NCI-H524 (cell line): ENCODE data around the gene HS3ST1.
A peak's percentile ranks its signal among the peaks of the same experiment; 100 is the strongest.

Experiments
- DNase-seq, 2 experiments: peaks; one replicate each; lab custom pipeline; 2025; lab: John Stamatoyannopoulos, UW

Gene HS3ST1

GRCh38 chr4:11435557-11435956, 6.9 kb upstream of the HS3ST1 start:
- no peak for DNase-seq

GRCh38 chr4:11431111-11431510, 2.4 kb upstream of the HS3ST1 start:
- DNase-seq = no peak

- no peak for DNase-seq
These were observed 1.8 kb upstream of the HS3ST1 start for GRCh38 chr4:11430536-11430935.

- no peak for DNase-seq
These were observed 978 bp upstream of the HS3ST1 start for GRCh38 chr4:11429699-11430045.

GRCh38 chr4:11428899-11429698, 405 bp upstream of the HS3ST1 start:
- peak; percentile 57 to 66 for DNase-seq

GRCh38 chr4:11427121-11427996, 1.3 kb downstream of the HS3ST1 start:
- DNase-seq = peak in 1 of 2 experiments; percentile 37

GRCh38 chr4:11426731-11427120, 2.0 kb downstream of the HS3ST1 start:
- no peak for DNase-seq

GRCh38 chr4:11426003-11426402, 2.7 kb downstream of the HS3ST1 start:
- no peak for DNase-seq

- no peak for DNase-seq
These were observed 3.8 kb downstream of the HS3ST1 start for GRCh38 chr4:11424856-11425255.

- DNase-seq = peak; percentile 58 to 69
These were observed 4.7 kb downstream of the HS3ST1 start for GRCh38 chr4:11424000-11424399.

- DNase-seq = no peak
These were observed 5.2 kb downstream of the HS3ST1 start for GRCh38 chr4:11423465-11423864.

- DNase-seq = no peak
These were observed 7.6 kb downstream of the HS3ST1 start for GRCh38 chr4:11421116-11421515.

GRCh38 chr4:11420327-11420726, 8.4 kb downstream of the HS3ST1 start:
- DNase-seq = no peak

GRCh38 chr4:11418610-11419009, 10.1 kb downstream of the HS3ST1 start:
- DNase-seq = peak; percentile 45 to 69

- no peak for DNase-seq
These were observed 12.0 kb downstream of the HS3ST1 start for GRCh38 chr4:11416767-11417113.

GRCh38 chr4:11416071-11416766, 12.5 kb downstream of the HS3ST1 start:
- DNase-seq = no peak

GRCh38 chr4:11415409-11416070, 13.2 kb downstream of the HS3ST1 start:
- no peak for DNase-seq

GRCh38 chr4:11412211-11412610, 16.5 kb downstream of the HS3ST1 start:
- no peak for DNase-seq

GRCh38 chr4:11409632-11410031, 19.1 kb downstream of the HS3ST1 start:
- DNase-seq = no peak

GRCh38 chr4:11408233-11408967, 20.3 kb downstream of the HS3ST1 start:
- peak in 1 of 2 experiments; percentile 62 for DNase-seq

GRCh38 chr4:11407551-11407950, 21.1 kb downstream of the HS3ST1 start:
- DNase-seq = no peak
